Measurements from ENCODE around the gene IER3IP1. TPM values are rescaled to one million over a fixed set of nuclear protein-coding genes. Genes with fewer than 3 reads are reported as not detected.
"Not testable (repeated sequence)": the region's sequence is repeated elsewhere in the genome, so short reads cannot be mapped to it uniquely, and the experiment has no call there.

IER3IP1 gene
- total RNA-seq, 1 donor from 2014 or later, result 8.8 TPM

GRCh38 chr18:47163241-47163640 lies 12.9 kb downstream of the IER3IP1 start:
- ATAC-seq (ENCODE audit: low read depth) (peak; percentile 86), DNase-seq (no peak)
- intact Hi-C loops (cut with micrococcal nuclease), result loop anchor here (1.0 kb wide), 1 partner anchor 13 kb away; the partner anchor contains the start of gene IER3IP1
- CTCF ChIA-PET, result no interaction called here
- Mint-ChIP-seq H3K36me3 (ENCODE audit: low read depth) (peaks cover 12% of the 10 kb centered on the region), H3K27me3 (no peaks in the 10 kb centered on the region), H3K27ac (no peak overlapping the region), H3K4me1 (peaks cover 22% of the 10 kb centered on the region), H3K9me3 (no peaks in the 10 kb centered on the region), H3K4me3 (no peak overlapping the region)
- TF ChIP-seq, protein P1, sequence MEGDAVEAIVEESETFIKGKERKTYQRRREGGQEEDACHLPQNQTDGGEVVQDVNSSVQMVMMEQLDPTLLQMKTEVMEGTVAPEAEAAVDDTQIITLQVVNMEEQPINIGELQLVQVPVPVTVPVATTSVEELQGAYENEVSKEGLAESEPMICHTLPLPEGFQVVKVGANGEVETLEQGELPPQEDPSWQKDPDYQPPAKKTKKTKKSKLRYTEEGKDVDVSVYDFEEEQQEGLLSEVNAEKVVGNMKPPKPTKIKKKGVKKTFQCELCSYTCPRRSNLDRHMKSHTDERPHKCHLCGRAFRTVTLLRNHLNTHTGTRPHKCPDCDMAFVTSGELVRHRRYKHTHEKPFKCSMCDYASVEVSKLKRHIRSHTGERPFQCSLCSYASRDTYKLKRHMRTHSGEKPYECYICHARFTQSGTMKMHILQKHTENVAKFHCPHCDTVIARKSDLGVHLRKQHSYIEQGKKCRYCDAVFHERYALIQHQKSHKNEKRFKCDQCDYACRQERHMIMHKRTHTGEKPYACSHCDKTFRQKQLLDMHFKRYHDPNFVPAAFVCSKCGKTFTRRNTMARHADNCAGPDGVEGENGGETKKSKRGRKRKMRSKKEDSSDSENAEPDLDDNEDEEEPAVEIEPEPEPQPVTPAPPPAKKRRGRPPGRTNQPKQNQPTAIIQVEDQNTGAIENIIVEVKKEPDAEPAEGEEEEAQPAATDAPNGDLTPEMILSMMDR (IDR thresholded peaks at IDR 0.05), result no peak
- POLR2A ChIA-PET, result no interaction called here

GRCh38 chr18:47160256-47160655 lies 15.9 kb downstream of the IER3IP1 start:
- Mint-ChIP-seq H3K9me3 (no peaks in the 10 kb centered on the region), H3K27ac (no peak overlapping the region), H3K4me3 (no peak overlapping the region), H3K36me3 (ENCODE audit: low read depth) (peaks cover 23% of the 10 kb centered on the region), H3K4me1 (peaks cover 20% of the 10 kb centered on the region), H3K27me3 (no peaks in the 10 kb centered on the region)
- intact Hi-C loops (cut with micrococcal nuclease), result no loop called here
- TF ChIP-seq, protein P1 (IDR thresholded peaks at IDR 0.05), result no peak
- ChIA-PET POLR2A (no interaction called here), CTCF (no interaction called here)
- ATAC-seq (ENCODE audit: low read depth) (no peak), DNase-seq (no peak)

DNA sequence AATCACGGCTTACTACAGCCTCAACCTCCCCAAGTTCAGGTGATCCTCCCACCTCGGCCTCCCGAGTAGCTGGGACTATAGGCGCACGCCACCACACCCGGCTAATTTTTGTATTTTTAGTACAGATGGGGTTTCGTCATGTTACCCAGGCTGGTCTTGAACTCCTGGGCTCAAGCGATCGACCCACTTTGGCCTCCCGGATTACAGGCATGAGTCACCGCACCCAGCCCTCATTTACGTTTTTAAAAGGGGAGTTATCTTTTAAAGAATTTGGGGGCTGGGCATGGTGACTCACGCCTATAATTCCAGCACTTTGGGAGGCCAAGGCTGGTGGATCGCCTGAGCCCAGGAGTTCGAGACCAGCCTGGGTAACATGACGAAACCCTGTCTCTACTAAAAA lies 17.8 kb downstream of the IER3IP1 start:
- DNase-seq; CTCF ChIA-PET; POLR2A ChIA-PET; H3K4me1 Mint-ChIP-seq; intact Hi-C loops (cut with micrococcal nuclease); H3K27me3 Mint-ChIP-seq; H3K4me3 Mint-ChIP-seq; H3K27ac Mint-ChIP-seq; H3K9me3 Mint-ChIP-seq; ATAC-seq (ENCODE audit: low read depth): not testable (repeated sequence)
- peaks cover 31% of the 10 kb centered on the region for H3K36me3 Mint-ChIP-seq (ENCODE audit: low read depth)

DNA sequence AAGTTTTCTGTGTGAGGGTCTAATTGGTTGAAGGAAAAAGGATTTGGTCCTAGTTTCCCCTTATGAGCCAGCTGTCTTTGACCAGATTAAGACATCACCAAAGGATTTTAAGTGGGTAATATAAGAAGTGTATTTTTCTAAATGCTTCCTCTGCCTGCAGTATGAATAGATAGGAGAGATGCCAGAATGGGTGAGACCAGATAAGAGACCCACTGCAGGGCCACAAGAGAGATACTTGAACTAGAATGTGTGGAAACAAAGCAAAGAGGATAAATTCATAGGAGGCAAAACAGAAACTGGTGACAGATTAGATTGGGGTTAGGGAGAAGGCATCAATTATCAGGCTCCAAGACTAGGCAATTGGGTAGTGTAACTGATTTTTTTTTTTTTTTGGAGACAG lies 24.7 kb downstream of the IER3IP1 start:
- H3K27ac Mint-ChIP-seq, result peak overlapping the region; percentile 84
- H3K4me3 Mint-ChIP-seq, result peak overlapping the region; percentile 92
- TF ChIP-seq, protein P1 (IDR thresholded peaks at IDR 0.05), result no peak
- no peaks in the 10 kb centered on the region for H3K9me3 Mint-ChIP-seq
- peaks cover 38% of the 10 kb centered on the region for H3K36me3 Mint-ChIP-seq (ENCODE audit: low read depth)
- ATAC-seq (ENCODE audit: low read depth) (no peak), DNase-seq (no peak)
- H3K4me1 Mint-ChIP-seq, result peaks cover 30% of the 10 kb centered on the region
- POLR2A ChIA-PET, result interaction anchor here (1.4 to 1.8 kb wide), 2 partner anchors 54 to 234 kb away, joined by 5 to 6 read pairs; partner anchors contain the start of genes KATNAL2 and PIAS2
- CTCF ChIA-PET, result interaction anchor here (2.5 kb wide), 1 partner anchor 53 kb away, joined by 9 read pairs; no protein-coding TSS in a partner anchor
- no peaks in the 10 kb centered on the region for H3K27me3 Mint-ChIP-seq
- intact Hi-C loops (cut with micrococcal nuclease), result loop anchor here (2.0 to 5.0 kb wide), 2 partner anchors 779 to 979 kb away; partner anchors contain the start of gene SMAD2

DNA sequence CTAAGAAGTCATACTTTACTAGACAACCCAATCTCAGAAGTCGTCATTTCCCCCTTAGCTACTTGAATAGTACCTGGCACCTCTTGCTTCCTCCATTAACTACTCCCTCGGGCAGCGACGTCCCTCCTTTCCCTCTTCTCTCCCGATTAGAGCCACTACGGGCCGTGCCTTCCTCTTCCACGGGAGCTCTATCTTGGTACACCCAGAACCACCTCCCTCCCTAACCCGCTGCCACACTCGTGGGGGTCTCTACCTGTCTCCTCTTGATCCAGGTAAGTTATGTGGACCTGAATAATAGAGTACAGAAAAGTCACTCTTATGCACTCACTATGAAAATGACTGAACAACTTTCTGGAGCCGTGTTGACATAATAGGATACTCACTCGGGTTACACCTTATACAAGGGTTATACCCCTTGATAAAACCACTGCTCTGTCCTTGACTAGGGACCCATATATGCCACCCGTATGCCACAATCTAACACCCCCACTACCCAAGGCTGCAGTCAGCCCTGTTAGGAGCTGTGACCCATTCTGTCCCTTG lies 25.3 kb downstream of the IER3IP1 start:
- ChIA-PET POLR2A (interaction anchor here (1.0 to 2.0 kb wide), 6 partner anchors 24 to 779 kb away, joined by 3 to 8 read pairs (median 6); partner anchors contain the start of genes KATNAL2 and PIAS2), CTCF (interaction anchor here (2.5 kb wide), 1 partner anchor 54 kb away, joined by 9 read pairs; no protein-coding TSS in a partner anchor)
- H3K27ac Mint-ChIP-seq, result peak overlapping the region; percentile 84
- intact Hi-C loops (cut with micrococcal nuclease), result loop anchor here (1.0 to 5.0 kb wide), 3 partner anchors 25 to 979 kb away; partner anchors contain the start of genes IER3IP1 and SMAD2
- H3K4me1 Mint-ChIP-seq, result peaks cover 30% of the 10 kb centered on the region
- peak overlapping the region; percentile 92 for H3K4me3 Mint-ChIP-seq
- H3K36me3 Mint-ChIP-seq (ENCODE audit: low read depth), result peaks cover 35% of the 10 kb centered on the region
- no peaks in the 10 kb centered on the region for H3K9me3 Mint-ChIP-seq
- TF ChIP-seq, protein P1 (IDR thresholded peaks at IDR 0.05), result no peak
- H3K27me3 Mint-ChIP-seq, result no peaks in the 10 kb centered on the region
- no peak for DNase-seq
- ATAC-seq (ENCODE audit: low read depth), result no peak
